H9 (cell line): ENCODE results near the gene GABRR3. TPM values are rescaled to one million over a fixed set of nuclear protein-coding genes. Genes with fewer than 3 reads are reported as not detected.
A peak's percentile ranks its signal among the peaks of the same experiment; 100 is the strongest.

Source experiments
- DNase-seq: peaks from one replicate; pipeline ENCODE4 v3.0.0-alpha.2; 2017
- H2AFZ ChIP-seq: one replicate; pipeline ENCODE4 v1.6.1; 2013; ENCODE audit warnings: mild to moderate bottlenecking, low read length, control low read depth, moderate library complexity
- H2AK5ac ChIP-seq: 2 replicates; pipeline ENCODE4 v1.6.1; 2013; ENCODE audit warnings: low read length, control low read depth, mixed read lengths; ENCODE audit not compliant: insufficient read length
- H2BK120ac ChIP-seq: one replicate; pipeline ENCODE4 v1.6.1; 2013; ENCODE audit warnings: low read depth, mild to moderate bottlenecking, low read length, control low read depth, inconsistent platforms; ENCODE audit not compliant: poor library complexity, severe bottlenecking
- H2BK12ac ChIP-seq: 2 replicates; pipeline ENCODE4 v1.6.1; 2013; ENCODE audit warnings: low read length, control low read depth, mixed read lengths, low read depth; ENCODE audit not compliant: insufficient read length
- H2BK15ac ChIP-seq: 2 replicates; pipeline ENCODE4 v1.6.1; 2013; ENCODE audit warnings: low read depth, low read length, control low read depth
- H2BK20ac ChIP-seq: one replicate; pipeline ENCODE4 v1.6.1; 2013; ENCODE audit warnings: low read depth, mild to moderate bottlenecking, low read length, control low read depth, inconsistent platforms; ENCODE audit not compliant: poor library complexity, severe bottlenecking
- H2BK5ac ChIP-seq: 2 replicates; pipeline ENCODE4 v1.6.1; 2013; ENCODE audit warnings: low read length, control low read depth, mixed read lengths; ENCODE audit not compliant: insufficient read length
- H3K14ac ChIP-seq: 2 replicates; pipeline ENCODE4 v1.6.1; 2013; ENCODE audit warnings: low read length, control low read depth; ENCODE audit not compliant: insufficient read depth
- H3K18ac ChIP-seq: 2 replicates; pipeline ENCODE4 v1.6.1; 2013; ENCODE audit warnings: low read depth, mild to moderate bottlenecking, mixed read lengths, low read length, control low read depth; ENCODE audit not compliant: insufficient read length
- H3K23ac ChIP-seq: 2 replicates; pipeline ENCODE4 v1.6.1; 2013; ENCODE audit warnings: low read length, control low read depth, mixed read lengths, low read depth; ENCODE audit not compliant: insufficient read length
- H3K23me2 ChIP-seq: 2 replicates; pipeline ENCODE4 v1.6.1; 2013; ENCODE audit warnings: low read depth, mild to moderate bottlenecking, mixed read lengths, low read length, control low read depth; ENCODE audit not compliant: insufficient read length, poor library complexity, severe bottlenecking
- H3K27ac ChIP-seq: 2 replicates; pipeline ENCODE4 v1.5.1; 2013; ENCODE audit warnings: low read length, control low read depth, mixed read lengths, low read depth; ENCODE audit not compliant: insufficient read length
- H3K27me3 ChIP-seq: 2 replicates; pipeline ENCODE4 v1.6.1; 2013; ENCODE audit warnings: low read length, control low read depth, inconsistent platforms; ENCODE audit not compliant: insufficient read depth
- H3K4ac ChIP-seq: 2 replicates; pipeline ENCODE4 v1.6.1; 2013; ENCODE audit warnings: low read depth, mild to moderate bottlenecking, control low read depth, inconsistent platforms, low read length, moderate library complexity
- H3K4me1 ChIP-seq: 2 replicates; pipeline ENCODE4 v1.6.1; 2013; ENCODE audit warnings: low read length, control low read depth, inconsistent platforms; ENCODE audit not compliant: insufficient read depth
- H3K4me2 ChIP-seq: 2 replicates; pipeline ENCODE4 v1.6.1; 2013; ENCODE audit warnings: low read length, control low read depth, mixed read lengths; ENCODE audit not compliant: insufficient read length, insufficient read depth
- H3K56ac ChIP-seq: 2 replicates; pipeline ENCODE4 v1.6.1; 2013; ENCODE audit warnings: low read depth, mild to moderate bottlenecking, mixed read lengths, low read length, control low read depth; ENCODE audit not compliant: insufficient read length
- H3K79me1 ChIP-seq: 2 replicates; pipeline ENCODE4 v1.6.1; 2013; ENCODE audit warnings: low read depth, mild to moderate bottlenecking, moderate library complexity, low read length, control low read depth, inconsistent platforms; ENCODE audit not compliant: insufficient read depth, poor library complexity, severe bottlenecking
- H3K79me2 ChIP-seq: 2 replicates; pipeline ENCODE4 v1.6.1; 2013; ENCODE audit warnings: low read length, control low read depth, inconsistent platforms; ENCODE audit not compliant: insufficient read depth
- H3K9ac ChIP-seq: 2 replicates; pipeline ENCODE4 v1.6.1; 2013; ENCODE audit warnings: low read length, control low read depth, mixed read lengths; ENCODE audit not compliant: insufficient read length; ENCODE audit errors: extremely low read depth
- H3K9me3 ChIP-seq: one replicate; pipeline ENCODE4 v1.6.1; 2013; ENCODE audit warnings: low read depth, low read length, inconsistent platforms; ENCODE audit not compliant: control insufficient read depth
- H3T11ph ChIP-seq: one replicate; pipeline ENCODE4 v1.6.1; 2013; ENCODE audit warnings: mild to moderate bottlenecking, low read length, control low read depth, inconsistent platforms
- H4K20me1 ChIP-seq: one replicate; pipeline ENCODE4 v1.6.1; 2013; ENCODE audit not compliant: control insufficient read depth, insufficient read length, insufficient read depth
- H4K5ac ChIP-seq: 2 replicates; pipeline ENCODE4 v1.6.1; 2013; ENCODE audit warnings: low read depth, mild to moderate bottlenecking, mixed read lengths, low read length, control low read depth; ENCODE audit not compliant: insufficient read length
- H4K8ac ChIP-seq: replicated peaks from 2 replicates; pipeline ENCODE4 v1.6.1; 2013; ENCODE audit warnings: low read length, control low read depth, mixed read lengths, low read depth; ENCODE audit not compliant: insufficient read length
- H4K91ac ChIP-seq: 2 replicates; pipeline ENCODE4 v1.6.1; 2013; ENCODE audit warnings: low read depth, mild to moderate bottlenecking, moderate library complexity, mixed read lengths, low read length, control low read depth; ENCODE audit not compliant: insufficient read length
- H3K27ac Mint-ChIP-seq, 3 experiments: 2 replicates in 2 of 3; 3 replicates in 1 of 3; pipeline ENCODE4 v1.8.0; 2020 to 2021; ENCODE audit warnings: mixed read lengths in 3 of 3, mild to moderate bottlenecking in 1 of 3, moderate library complexity in 1 of 3
- H3K27me3 Mint-ChIP-seq: 2 replicates; pipeline ENCODE4 v1.8.0; 2021; ENCODE audit warnings: low read depth, mild to moderate bottlenecking, moderate library complexity, mixed read lengths
- H3K36me3 Mint-ChIP-seq, 3 experiments: 2 replicates in 2 of 3; 3 replicates in 1 of 3; pipeline ENCODE4 v1.8.0; 2020 to 2021; ENCODE audit warnings: low read depth in 3 of 3, mixed read lengths in 3 of 3; ENCODE audit not compliant: insufficient read depth in 1 of 3
- H3K4me1 Mint-ChIP-seq, 2 experiments: 2 replicates each; pipeline ENCODE4 v1.8.0; 2020; ENCODE audit warnings: mixed read lengths in 2 of 2
- H3K4me3 Mint-ChIP-seq, 2 experiments: 2 replicates in 1 of 2; 3 replicates in 1 of 2; pipeline ENCODE4 v1.8.0; 2020 to 2021; ENCODE audit warnings: mild to moderate bottlenecking in 2 of 2, mixed read lengths in 2 of 2, moderate library complexity in 1 of 2
- H3K9me3 Mint-ChIP-seq, 2 experiments: 2 replicates in 1 of 2; 3 replicates in 1 of 2; pipeline ENCODE4 v1.8.0; 2020; ENCODE audit warnings: mild to moderate bottlenecking in 2 of 2, mixed read lengths in 2 of 2, moderate library complexity in 1 of 2
- WGBS: extraction: QIAGEN DNeasy Blood & Tissue Kit; methylation state at CpG from one replicate; pipeline ENCODE4 v1.1.7; 2013; ENCODE audit warnings: missing lambda C conversion rate, low lambda C conversion rate, mixed read lengths; ENCODE audit not compliant: insufficient read length; ENCODE audit errors: extremely low coverage; 5-methylcytosine and 5-hydroxymethylcytosine counted together
- total RNA-seq: library from RNA; stranded (reverse); gene quantifications from 2 replicates; pipeline ENCODE4 v1.2.1, GENCODE V29; 2021
- TF ChIP-seq, protein P1 (sequence below): fragments of 200-600 bp; sonication (generic); conservative IDR thresholded peaks from 3 replicates; pipeline ENCODE4 v1.8.0; 2021; ENCODE audit warnings: antibody characterized with exemption, mild to moderate bottlenecking

The GABRR3 gene
- total RNA-seq, 1 experiment from 2014 or later = not detected

DNA sequence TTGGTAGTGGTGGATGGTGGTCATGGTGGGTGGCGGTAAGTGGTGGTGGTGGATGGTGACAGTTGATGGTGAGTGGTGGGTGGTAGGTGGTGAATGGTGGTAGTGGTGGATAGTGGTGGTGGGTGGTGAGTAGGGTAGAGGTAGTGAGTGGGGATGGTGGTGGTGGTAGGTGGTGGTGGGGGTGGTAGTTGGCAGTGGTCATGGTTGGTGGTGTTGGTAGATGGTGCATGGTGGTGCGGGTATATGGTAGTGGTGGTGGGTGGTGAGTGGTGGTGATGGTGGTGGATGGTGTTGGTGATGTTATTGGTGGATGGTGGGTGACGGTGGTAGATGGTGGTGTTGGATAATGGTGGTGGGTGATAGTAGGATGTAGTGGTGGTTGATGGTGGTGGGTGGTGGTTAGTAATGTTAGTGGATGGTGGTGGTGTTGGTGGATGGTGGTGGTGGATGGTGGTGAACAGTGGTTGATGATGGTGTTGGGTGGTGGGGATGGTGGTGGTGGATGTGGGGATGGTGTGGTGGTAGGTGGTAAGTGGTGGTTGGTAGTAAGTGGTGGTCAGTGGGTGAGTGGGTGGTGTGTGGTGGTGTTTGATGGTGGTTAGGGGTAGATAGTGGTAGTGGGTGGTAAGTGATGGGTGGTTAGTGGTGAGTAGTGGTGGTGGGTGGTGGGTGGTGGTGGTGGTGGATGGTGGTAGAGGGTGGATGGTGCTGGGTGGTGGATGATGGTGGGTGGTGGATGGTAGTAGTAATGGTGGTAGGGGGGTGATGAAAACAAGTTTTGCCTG lies 46.1 kb downstream of the GABRR3 start:
- no peaks in the 10 kb centered on the region for H3K27me3 ChIP-seq
- peaks cover 0 to 7% of the 10 kb centered on the region in 2 experiments; a peak in 3 of 5 replicates for H3K9me3 Mint-ChIP-seq
- peaks cover 4% of the 10 kb centered on the region; the same call in 1 of the 2 replicates for H3K4me1 ChIP-seq
- no peak overlapping the region for H4K91ac ChIP-seq
- H3K27ac ChIP-seq = no peak overlapping the region
- H3K4me1 Mint-ChIP-seq = peaks cover 21 to 24% of the 10 kb centered on the region in 2 experiments
- H2BK20ac ChIP-seq = no peak overlapping the region
- H3K27ac Mint-ChIP-seq = no peak overlapping the region
- H3K4me3 Mint-ChIP-seq = peak overlapping the region in 1 of 2 experiments; percentile 29; a peak in 1 of 5 replicates
- no peaks in the 10 kb centered on the region for H3K79me1 ChIP-seq
- no peak overlapping the region for H2AK5ac ChIP-seq
- no peak overlapping the region for H2BK15ac ChIP-seq
- H3K4me2 ChIP-seq = no peak overlapping the region
- no peaks in the 10 kb centered on the region for H4K20me1 ChIP-seq
- H3K9ac ChIP-seq = no peak overlapping the region
- H3K79me2 ChIP-seq = no peaks in the 10 kb centered on the region
- WGBS = 100% methylated on average over 1 of the region's 3 CpGs
- H2BK12ac ChIP-seq = no peak overlapping the region
- no peak overlapping the region for H3K23ac ChIP-seq
- H4K5ac ChIP-seq = no peak overlapping the region
- peaks cover 0 to 8% (median 1%) of the 10 kb centered on the region in 3 experiments; a peak in 3 of 7 replicates for H3K36me3 Mint-ChIP-seq
- no peak for DNase-seq
- H3K14ac ChIP-seq = no peak overlapping the region
- no peaks in the 10 kb centered on the region for H3K9me3 ChIP-seq
- no peak overlapping the region for H3K18ac ChIP-seq
- peak overlapping the region; percentile 37 for H4K8ac ChIP-seq
- H3K23me2 ChIP-seq = peaks cover 5% of the 10 kb centered on the region
- no peak overlapping the region for H3K56ac ChIP-seq
- H3T11ph ChIP-seq = no peak overlapping the region
- no peaks in the 10 kb centered on the region for H3K27me3 Mint-ChIP-seq
- H3K4ac ChIP-seq = no peak overlapping the region
- H2BK5ac ChIP-seq = no peak overlapping the region
- no peak overlapping the region for H2AFZ ChIP-seq
- TF ChIP-seq, protein P1, sequence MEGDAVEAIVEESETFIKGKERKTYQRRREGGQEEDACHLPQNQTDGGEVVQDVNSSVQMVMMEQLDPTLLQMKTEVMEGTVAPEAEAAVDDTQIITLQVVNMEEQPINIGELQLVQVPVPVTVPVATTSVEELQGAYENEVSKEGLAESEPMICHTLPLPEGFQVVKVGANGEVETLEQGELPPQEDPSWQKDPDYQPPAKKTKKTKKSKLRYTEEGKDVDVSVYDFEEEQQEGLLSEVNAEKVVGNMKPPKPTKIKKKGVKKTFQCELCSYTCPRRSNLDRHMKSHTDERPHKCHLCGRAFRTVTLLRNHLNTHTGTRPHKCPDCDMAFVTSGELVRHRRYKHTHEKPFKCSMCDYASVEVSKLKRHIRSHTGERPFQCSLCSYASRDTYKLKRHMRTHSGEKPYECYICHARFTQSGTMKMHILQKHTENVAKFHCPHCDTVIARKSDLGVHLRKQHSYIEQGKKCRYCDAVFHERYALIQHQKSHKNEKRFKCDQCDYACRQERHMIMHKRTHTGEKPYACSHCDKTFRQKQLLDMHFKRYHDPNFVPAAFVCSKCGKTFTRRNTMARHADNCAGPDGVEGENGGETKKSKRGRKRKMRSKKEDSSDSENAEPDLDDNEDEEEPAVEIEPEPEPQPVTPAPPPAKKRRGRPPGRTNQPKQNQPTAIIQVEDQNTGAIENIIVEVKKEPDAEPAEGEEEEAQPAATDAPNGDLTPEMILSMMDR = no peak
- H2BK120ac ChIP-seq = no peak overlapping the region
